SK-MEL-5 (cell line): ENCODE data around the gene SPRTN. TPM values are rescaled to one million over a fixed set of nuclear protein-coding genes. Genes with fewer than 3 reads are reported as not detected.

Source experiments
- DNase-seq: peaks from one replicate; pipeline ENCODE4 v3.0.0-alpha.2; 2016; ENCODE audit warnings: low read depth, low spot score
- in situ Hi-C: cut with HindIII; loops from 2 replicates; pipeline ENCODE4 v1.10.0; 2016; ENCODE audit warnings: low sequenced_read_pairs, high pct_unique_total_duplicates, low pct_unique_long_range_greater_than_20kb
- total RNA-seq: library from RNA; depleted of rRNA; stranded (reverse); fragments of >200 nt; shearing (Covaris generic); gene quantifications from 2 replicates; pipeline ENCODE4 v1.2.3, GENCODE V29; 2014

Gene SPRTN
- total RNA-seq, 1 experiment from 2014 or later: 11.5 TPM

DNA sequence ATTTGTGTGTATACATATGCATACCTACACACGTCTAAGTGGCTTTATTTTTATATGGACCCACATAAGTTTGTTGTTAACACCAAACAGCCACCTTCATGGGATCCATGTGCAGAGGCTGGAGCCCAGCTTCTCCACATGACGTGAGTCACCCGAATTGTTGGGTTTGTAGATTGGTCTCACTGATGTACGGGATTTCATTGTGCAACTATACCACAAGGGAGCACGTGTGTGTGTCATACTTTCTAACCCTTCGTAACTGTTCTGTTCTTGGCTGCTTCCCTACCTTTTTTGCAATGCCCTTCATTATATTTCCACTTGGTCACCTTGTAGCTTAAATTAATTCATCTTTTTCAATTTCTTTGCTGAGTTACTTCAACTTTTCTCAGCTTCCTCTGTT, 21.0 kb downstream of the SPRTN start:
- peak; percentile 60 for DNase-seq
- in situ Hi-C loops: loop anchor here (25.0 kb wide), 1 partner anchor 253 kb away; no protein-coding TSS in a partner anchor

DNA sequence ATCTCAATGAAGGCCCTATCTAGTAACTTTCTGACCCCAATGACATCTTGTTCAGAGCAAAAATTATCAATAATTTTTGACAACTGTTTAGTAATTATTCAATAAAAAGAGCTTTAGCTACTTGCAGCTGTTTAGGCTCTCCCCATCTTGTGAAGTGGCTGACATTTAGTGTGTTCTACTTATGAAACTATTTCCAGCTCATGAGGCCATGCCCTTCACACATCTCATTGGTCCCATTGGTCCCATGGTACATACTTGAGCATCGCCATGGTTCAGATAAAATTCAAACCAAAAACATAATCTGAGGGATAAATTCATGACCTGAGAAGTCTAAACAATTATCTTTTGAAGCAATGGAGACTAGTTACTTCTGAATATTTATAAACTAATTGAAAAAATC, 24.2 kb downstream of the SPRTN start:
- DNase-seq: no peak
- in situ Hi-C loops: loop anchor here (25.0 kb wide), 1 partner anchor 250 kb away; no protein-coding TSS in a partner anchor

DNA sequence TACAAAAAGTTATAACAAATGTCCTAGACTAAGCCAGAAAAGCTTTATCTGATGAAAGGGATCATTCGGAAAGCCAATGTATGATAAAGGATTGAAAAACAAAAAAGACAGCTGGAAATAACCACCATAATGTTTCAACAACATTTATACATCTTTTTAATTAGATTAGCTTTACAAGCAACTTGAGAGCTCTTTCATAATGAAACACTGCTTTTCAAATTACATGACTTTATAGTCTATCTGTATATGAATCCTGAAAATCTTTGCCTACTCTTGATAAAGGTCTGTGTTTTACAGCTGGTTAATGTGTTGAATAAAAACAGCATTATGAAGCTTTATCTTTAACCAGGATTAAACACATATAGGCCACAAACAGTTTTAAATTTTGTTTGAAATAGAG, 25.5 kb downstream of the SPRTN start:
- in situ Hi-C loops: loop anchor here (25.0 kb wide), 1 partner anchor 249 kb away; no protein-coding TSS in a partner anchor
- no peak for DNase-seq

DNA sequence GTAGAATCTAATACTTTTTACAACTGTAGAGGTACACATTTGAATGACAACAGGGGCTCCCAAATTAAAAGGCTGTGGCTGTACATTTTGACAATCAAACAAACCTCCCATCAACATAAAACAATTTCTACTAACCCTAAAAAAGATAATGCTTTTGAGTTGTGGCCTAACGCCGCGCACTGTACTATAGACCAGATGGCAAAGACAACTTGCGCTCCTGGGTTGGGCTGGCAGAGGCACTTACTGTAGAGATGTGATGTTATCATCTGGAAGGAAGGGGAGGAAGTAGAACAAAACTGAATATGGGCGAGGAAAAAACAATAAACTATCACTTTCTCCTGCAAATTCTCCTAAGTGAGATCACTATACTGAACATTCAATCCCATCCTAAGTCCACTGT, 26.1 kb downstream of the SPRTN start:
- in situ Hi-C loops: loop anchor here (25.0 kb wide), 1 partner anchor 248 kb away; no protein-coding TSS in a partner anchor
- no peak for DNase-seq

DNA sequence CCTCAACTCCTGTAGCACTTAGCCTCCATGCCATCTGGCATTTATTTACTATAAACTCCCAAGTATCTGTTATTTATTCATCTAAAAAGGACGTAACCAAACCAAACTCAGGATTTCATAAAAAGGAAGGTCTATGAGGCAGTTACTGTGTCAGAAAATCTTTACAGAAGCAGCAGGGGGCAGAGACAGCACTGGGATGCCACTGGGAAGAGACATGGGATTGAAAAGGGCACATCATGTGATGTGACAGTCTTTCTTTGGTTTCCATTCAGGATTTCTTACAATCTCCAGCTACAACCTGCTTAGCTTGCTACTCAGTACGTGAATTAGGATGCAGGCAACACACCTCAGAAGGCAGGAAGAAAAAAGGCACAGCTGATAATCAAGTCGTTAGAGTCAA, 31.2 kb downstream of the SPRTN start:
- in situ Hi-C loops: loop anchor here (25.0 kb wide), 1 partner anchor 243 kb away; no protein-coding TSS in a partner anchor
- peak; percentile 63 for DNase-seq

DNA sequence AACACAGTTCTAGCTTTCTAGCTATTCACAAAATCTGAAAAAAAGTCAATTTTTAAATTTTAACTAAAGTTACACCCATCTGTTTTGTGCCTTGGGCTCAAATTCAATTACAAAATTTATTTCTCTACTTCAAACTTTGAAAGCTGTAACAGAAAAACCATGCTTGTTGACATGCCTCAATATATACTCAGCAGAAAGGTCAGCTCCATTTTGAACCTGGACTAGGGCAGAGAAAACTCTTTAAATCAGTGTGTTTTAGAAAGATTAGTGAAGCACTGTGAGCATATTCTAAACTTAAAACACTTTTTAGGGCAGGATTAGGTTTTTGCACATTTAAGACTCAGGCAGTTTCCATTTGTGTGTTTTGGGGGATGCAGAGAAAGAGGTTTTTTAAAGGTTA, 34.4 kb downstream of the SPRTN start:
- DNase-seq: no peak
- in situ Hi-C loops: loop anchor here (25.0 kb wide), 1 partner anchor 240 kb away; no protein-coding TSS in a partner anchor

DNA sequence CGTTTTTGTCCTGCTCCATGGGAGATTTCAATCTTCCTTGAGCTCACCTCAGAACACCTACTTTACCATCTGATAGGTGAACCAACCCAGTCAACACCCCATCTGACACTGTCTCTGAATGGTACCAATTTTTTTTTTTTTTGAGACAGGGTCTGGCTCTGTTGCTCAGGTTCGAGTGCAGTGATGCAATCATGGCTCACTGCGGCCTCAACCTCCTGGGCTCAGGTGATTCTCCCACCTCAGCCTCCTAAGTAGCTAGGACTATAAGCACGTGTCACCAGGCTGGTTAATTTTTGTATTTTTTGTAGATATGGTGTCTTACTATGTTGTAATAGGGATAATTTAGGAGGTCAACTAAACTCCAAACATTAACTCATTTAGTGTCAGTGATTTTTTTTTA, 36.3 kb downstream of the SPRTN start:
- DNase-seq: no peak
- in situ Hi-C loops: loop anchor here (25.0 kb wide), 1 partner anchor 238 kb away; no protein-coding TSS in a partner anchor

DNA sequence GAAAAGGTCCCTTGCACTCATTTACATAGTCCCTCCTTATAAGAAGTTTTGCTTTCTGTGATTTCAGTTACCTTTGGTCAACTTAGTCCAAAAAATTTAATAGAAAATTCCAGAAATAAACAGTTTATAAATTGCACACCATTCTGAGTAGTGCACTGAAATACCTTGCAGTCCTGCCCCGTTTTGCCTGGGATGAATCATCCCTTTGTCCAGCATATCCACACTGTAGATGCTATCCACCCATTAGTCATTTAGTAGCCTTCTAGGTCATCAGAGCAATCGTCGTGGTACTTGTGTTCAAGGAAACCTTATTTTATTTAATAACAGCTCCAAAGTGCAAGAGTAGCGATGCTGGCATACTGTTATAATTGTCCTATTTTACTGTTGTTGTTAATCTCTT, 38.0 kb downstream of the SPRTN start:
- in situ Hi-C loops: no loop called here
- DNase-seq: no peak

DNA sequence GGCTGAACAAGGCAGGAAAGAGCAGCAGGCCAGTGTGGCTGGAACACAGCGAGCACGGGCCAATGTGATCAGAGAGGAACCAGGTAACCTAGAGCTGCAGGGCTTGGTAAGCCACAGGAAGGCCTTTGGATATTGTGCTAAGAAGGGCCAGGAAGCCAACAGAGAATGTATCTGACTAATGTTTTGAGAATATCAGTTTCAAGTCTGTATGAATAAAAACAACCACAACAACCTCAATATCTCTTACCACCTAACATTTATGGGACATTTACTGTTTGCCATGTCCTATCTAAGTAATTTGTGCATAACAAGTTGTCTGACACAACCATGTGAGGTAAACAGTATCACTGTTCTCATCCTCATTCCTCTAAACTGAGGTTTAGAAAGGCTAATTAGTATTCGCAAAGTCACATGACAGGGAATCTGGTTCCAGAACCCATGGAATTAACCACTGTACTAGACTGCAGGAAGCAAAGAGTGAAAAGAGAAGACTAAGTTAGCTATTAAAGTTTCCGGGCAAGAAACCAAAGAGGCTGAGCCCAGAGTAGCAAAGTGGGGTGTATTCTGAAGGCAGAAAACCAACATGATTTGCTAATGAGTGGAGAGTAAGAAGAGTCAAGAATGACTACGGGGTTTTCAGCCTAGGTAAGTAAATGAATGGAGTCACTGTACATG, 38.9 kb downstream of the SPRTN start:
- DNase-seq: no peak
- in situ Hi-C loops: no loop called here

DNA sequence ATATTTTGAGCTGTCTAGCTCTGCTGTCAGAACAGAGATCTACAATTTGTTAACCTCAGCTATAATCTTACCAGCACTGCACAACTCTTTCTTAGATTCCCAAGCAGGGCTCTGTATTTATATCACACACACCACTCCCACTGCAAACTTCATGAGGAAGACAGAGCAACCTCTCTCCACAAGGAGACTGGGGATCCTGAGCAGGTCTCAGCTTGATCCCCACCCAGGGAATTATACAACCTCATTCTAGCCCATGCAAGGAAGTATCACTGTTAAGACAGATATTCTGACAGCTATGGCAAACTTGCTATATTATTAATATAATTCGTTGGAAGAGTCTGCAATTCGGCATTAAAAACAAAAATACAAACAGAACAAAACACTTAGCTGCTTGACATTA, 43.6 kb downstream of the SPRTN start:
- in situ Hi-C loops: no loop called here
- DNase-seq: no peak

DNA sequence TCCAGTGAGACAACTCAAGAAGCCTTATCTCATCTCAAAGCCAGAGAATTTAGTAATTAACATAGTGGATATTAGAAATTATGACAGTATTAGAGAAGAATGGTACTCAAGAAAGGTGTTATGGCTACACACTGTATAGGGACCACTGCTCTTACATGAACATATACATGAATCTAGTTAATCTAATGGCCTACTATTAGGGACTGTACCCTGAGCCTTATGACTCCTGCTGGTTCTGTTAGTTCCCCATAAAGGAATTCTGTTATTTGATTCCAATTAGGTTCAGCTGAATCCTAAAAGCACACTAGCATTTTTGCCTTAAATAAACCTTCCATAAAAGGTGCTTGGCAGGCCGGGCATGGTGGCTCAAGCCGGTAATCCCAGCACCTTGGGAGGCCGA, 44.3 kb downstream of the SPRTN start:
- no peak for DNase-seq
- in situ Hi-C loops: no loop called here

DNA sequence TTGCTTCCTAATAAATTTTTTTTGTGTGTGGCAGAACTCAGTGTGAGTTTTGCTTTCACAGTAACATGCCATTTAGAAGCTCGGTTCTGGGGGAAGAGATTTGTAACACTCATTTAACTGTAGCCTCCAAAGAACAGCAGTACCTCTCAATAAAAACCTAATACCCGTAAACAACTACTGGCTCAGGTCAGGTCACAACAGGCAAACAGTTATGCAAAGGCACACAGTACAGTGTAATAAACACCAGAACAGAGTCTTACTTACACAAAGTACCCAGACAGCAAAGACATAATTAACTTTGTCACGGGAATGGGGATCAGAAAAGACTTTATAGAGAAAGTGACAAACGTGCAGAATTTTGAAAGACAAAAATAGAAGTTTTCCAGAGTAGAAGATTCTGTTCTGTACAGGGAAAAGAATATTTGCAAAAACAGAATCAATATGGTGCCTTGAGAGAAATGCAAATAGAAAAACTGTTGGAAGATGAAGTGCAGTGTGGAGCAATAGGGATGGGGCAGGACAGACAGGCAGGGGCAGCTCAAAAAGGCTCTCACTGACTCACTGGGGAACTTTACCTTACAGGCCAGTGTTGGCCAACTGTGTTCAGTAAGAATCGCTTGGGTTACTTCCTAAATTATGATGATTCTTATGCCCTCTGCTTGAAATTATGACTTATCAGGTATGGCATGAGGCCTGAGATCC, 45.2 kb downstream of the SPRTN start:
- DNase-seq: no peak
- in situ Hi-C loops: no loop called here

DNA sequence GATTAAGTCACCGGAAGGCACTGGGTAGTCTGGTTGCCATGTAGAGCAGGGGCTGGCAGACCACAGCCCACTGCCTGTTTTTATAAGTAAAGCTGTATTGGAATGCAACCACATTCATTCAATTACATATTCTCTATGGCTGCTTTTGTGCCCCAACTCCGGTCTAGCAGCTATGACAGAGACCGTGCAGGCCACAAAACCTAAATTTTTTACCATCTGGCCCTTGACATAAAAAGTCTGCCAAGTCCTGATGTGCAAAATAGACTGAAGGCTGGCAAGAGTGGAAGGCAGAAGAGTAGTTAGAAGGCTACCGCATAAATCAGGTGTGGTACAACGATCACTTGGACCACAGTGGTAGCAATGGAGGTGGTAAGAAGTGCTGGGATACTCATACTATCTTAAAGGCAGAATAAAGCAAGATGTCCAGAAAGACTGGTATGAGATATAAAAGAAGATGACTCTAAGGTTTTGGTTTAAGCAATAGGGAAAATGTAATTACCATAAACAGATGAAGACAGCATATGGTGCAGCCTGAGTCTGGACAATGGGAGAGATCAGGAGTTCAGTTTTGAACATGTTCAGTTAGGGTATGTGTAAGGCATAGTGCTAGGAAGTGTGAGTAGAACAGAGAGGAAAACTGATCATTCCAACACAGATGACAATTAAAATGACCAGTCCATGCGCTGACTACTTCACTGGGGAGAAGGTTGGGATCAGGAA, 46.8 kb downstream of the SPRTN start:
- in situ Hi-C loops: no loop called here
- DNase-seq: no peak

DNA sequence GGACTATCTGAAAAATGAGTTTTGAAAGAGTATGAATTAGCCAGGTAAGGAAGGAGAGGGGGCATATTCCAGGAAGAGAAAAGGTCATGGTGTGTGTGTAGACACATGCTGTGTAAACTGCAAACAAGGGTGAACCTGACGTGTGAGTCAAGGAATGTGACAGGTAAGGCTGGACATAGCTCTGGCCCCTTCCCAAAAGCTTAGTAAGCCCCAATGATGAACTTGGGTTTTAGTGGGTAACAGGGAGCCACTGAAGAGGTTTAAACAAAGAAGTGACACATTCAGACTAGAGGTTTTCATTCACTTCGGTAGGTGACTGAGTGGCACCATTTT, 47.3 kb downstream of the SPRTN start:
- in situ Hi-C loops: no loop called here
- no peak for DNase-seq

DNA sequence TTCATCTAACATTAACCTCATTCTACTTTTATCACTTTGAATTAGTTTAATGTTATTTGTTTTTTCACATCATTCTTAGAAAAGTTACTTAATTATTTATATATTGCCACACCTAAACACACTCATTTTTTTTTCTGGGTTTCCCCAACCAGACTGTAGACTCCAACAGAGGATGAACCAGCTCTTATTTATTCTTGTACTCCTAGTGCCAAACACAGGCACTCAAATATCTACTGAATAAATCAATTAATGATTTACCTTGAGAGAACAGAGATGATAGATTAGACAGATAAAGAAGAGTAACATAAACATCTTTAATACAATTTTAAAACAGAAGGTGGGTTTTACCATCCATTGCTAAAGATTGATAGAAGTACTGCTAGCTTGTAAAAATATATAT, 48.4 kb downstream of the SPRTN start:
- in situ Hi-C loops: no loop called here
- no peak for DNase-seq

DNA sequence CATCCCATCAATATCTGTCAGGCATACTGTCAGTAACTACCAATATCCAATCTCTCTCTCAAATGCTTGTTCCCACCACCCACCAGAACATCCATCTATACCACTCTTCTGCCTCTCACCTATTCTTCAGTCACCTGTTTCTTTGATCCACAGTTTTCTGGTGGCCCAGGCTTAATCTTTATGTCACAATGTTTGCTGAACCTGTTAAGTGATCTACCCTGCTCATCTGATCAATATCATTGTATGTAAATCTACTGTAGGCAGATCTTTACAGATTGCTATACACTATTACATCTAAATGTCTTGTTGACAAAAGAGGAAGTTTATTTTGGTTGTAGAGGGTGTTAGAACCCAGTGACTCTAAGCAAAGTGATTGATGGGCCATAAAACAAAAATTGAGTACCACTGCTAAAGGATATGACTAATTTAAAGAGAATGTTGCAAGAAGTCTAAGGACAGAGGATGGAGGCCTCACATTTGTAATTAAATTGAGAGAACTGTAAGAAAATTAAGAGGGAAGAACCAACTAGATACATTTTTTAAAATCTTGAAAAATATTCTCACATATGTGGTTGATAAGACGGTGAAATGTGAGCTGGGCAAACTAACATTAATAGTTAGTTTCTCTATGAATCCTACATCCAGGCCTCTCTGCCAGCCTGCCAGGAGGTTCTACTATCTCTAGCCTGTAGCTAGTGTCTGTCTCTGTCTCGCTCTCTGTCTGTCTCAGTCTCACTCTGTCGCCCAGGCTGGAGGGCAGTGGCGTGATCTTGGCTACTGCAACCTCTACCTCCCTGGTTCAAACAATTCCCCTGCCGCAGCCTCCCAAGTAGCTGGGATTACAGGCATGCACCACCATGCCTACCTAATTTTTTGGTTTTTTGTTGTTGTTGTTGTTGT, 49.9 kb downstream of the SPRTN start:
- in situ Hi-C loops: no loop called here
- no peak for DNase-seq

DNA sequence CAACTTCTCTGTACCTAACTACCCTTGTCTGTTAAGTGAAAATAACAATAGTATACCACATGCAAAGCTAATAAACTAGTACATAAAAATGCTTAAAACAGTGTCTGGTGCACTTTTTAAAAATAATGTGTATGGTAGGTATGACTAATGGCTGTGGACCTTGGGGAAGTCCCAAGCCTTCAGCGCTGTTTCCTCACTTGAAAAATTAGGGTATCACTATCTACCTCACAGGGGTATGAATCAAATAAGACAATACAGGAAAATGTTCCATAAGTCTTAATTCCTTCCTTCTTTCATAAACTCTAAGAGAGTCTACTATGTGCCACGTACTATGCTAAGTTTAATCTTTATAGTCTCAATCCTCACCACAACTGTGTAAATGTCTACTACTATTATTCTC, 52.0 kb downstream of the SPRTN start:
- no peak for DNase-seq
- in situ Hi-C loops: no loop called here
